Liver (tissue), 9 donors: Measurements from ENCODE around the gene TMIE. TPM values are rescaled to one million over a fixed set of nuclear protein-coding genes. Genes with fewer than 3 reads are reported as not detected.

Experiments used
- DNase-seq: peaks from one replicate; pipeline ENCODE4 v3.0.0-alpha.2; 2017; ENCODE audit warnings: low spot score
- H3K27ac ChIP-seq, 2 donors: one replicate each; pipeline ENCODE4 v1.7.0; 2013; ENCODE audit warnings: inconsistent platforms in 2 of 2, low read length in 2 of 2, control low read depth in 1 of 2, low read depth in 1 of 2, mild to moderate bottlenecking in 1 of 2
- H3K27me3 ChIP-seq, 4 donors: one replicate each; pipeline versions ENCODE4 v1.6.1 to v1.7.0; 2013; ENCODE audit warnings: low read length in 3 of 4, inconsistent platforms in 1 of 4, mild to moderate bottlenecking in 1 of 4, moderate library complexity in 1 of 4; ENCODE audit not compliant: control insufficient read depth in 4 of 4, insufficient read depth in 4 of 4
- H3K36me3 ChIP-seq, 4 donors: one replicate each; pipeline versions ENCODE4 v1.6.1 to v1.7.0; 2013; ENCODE audit warnings: low read length in 3 of 4, mild to moderate bottlenecking in 3 of 4, low read depth in 1 of 4, moderate library complexity in 1 of 4; ENCODE audit not compliant: control insufficient read depth in 4 of 4, insufficient read depth in 3 of 4
- H3K4me1 ChIP-seq, 4 donors: one replicate each; pipeline versions ENCODE4 v1.6.1 to v1.7.0; 2013; ENCODE audit warnings: low read length in 3 of 4, mild to moderate bottlenecking in 3 of 4, moderate library complexity in 1 of 4; ENCODE audit not compliant: control insufficient read depth in 4 of 4, insufficient read depth in 4 of 4
- H3K4me3 ChIP-seq, 3 donors: one replicate each; pipeline versions ENCODE4 v1.6.1 to v1.7.0; 2013; ENCODE audit warnings: low read length in 3 of 3, control low read depth in 1 of 3, low read depth in 1 of 3, mild to moderate bottlenecking in 1 of 3
- H3K9ac ChIP-seq, 2 donors: one replicate each; pipeline ENCODE4 v1.7.0; 2013; ENCODE audit warnings: low read length in 2 of 2, mild to moderate bottlenecking in 2 of 2, moderate library complexity in 2 of 2, control low read depth in 1 of 2, low read depth in 1 of 2
- H3K9me3 ChIP-seq, 4 donors: one replicate each; pipeline versions ENCODE4 v1.6.1 to v1.7.0; 2013; ENCODE audit warnings: low read length in 3 of 4; ENCODE audit not compliant: control insufficient read depth in 4 of 4
- ATF3 ChIP-seq: IDR thresholded peaks from 2 replicates; pipeline ENCODE4 v1.6.1; 2016; ENCODE audit warnings: antibody characterized with exemption
- CTCF ChIP-seq: fragments of 150-350 bp; IDR thresholded peaks from 2 replicates; pipeline ENCODE4 v1.5.1; 2017; ENCODE audit warnings: improper control_type of control experiment, low read depth, low read length; ENCODE audit not compliant: missing input control
- EGR1 ChIP-seq, 2 donors: IDR thresholded peaks; 2 replicates each; pipeline ENCODE4 v1.6.1; 2016 to 2018; ENCODE audit warnings: antibody characterized with exemption in 2 of 2, low read depth in 2 of 2
- FOXA1 ChIP-seq: IDR thresholded peaks from 2 replicates; pipeline ENCODE4 v1.6.1; 2016; ENCODE audit warnings: antibody characterized with exemption
- FOXA2 ChIP-seq: IDR thresholded peaks from 2 replicates; pipeline ENCODE4 v1.6.1; 2016; ENCODE audit warnings: antibody characterized with exemption
- GABPA ChIP-seq, 2 donors: IDR thresholded peaks in 1 of 2; conservative IDR thresholded peaks in 1 of 2; 2 replicates each; pipeline ENCODE4 v1.6.1; 2016; ENCODE audit warnings: antibody characterized with exemption in 2 of 2, mild to moderate bottlenecking in 1 of 2, moderate library complexity in 1 of 2
- HNF4A ChIP-seq, 2 donors: conservative IDR thresholded peaks; 2 replicates each; pipeline ENCODE4 v1.6.1; 2016; ENCODE audit warnings: antibody characterized with exemption in 2 of 2, mild to moderate bottlenecking in 2 of 2
- HNF4G ChIP-seq: IDR thresholded peaks from 2 replicates; pipeline ENCODE4 v1.6.1; 2016; ENCODE audit warnings: antibody characterized with exemption
- JUND ChIP-seq, 2 donors: IDR thresholded peaks; 2 replicates each; pipeline ENCODE4 v1.6.1; 2016; ENCODE audit warnings: antibody characterized with exemption in 2 of 2
- MAX ChIP-seq: IDR thresholded peaks from 2 replicates; pipeline ENCODE4 v1.6.1; 2016; ENCODE audit warnings: antibody characterized with exemption
- NR2F2 ChIP-seq: IDR thresholded peaks from 2 replicates; pipeline ENCODE4 v1.6.1; 2016; ENCODE audit warnings: antibody characterized with exemption
- RAD21 ChIP-seq, 2 donors: IDR thresholded peaks; 2 replicates each; pipeline ENCODE4 v1.6.1; 2016; ENCODE audit warnings: antibody characterized with exemption in 2 of 2, mild to moderate bottlenecking in 2 of 2
- RXRA ChIP-seq, 2 donors: IDR thresholded peaks; 2 replicates each; pipeline ENCODE4 v1.6.1; 2017 to 2018; ENCODE audit warnings: antibody characterized with exemption in 2 of 2, mild to moderate bottlenecking in 1 of 2
- SP1 ChIP-seq: IDR thresholded peaks from 2 replicates; pipeline ENCODE4 v1.6.1; 2018; ENCODE audit warnings: antibody characterized with exemption, mild to moderate bottlenecking
- TAF1 ChIP-seq: conservative IDR thresholded peaks from 2 replicates; pipeline ENCODE4 v1.6.1; 2016; ENCODE audit warnings: antibody characterized with exemption, mild to moderate bottlenecking
- YY1 ChIP-seq: IDR thresholded peaks from 2 replicates; pipeline ENCODE4 v1.6.1; 2016; ENCODE audit warnings: antibody characterized with exemption, mild to moderate bottlenecking
- ZBTB33 ChIP-seq: IDR thresholded peaks from 2 replicates; pipeline ENCODE4 v1.6.1; 2016; ENCODE audit warnings: antibody characterized with exemption
- WGBS: extraction: QIAGEN DNeasy Blood & Tissue Kit; methylation state at CpG from one replicate; pipeline ENCODE4 v1.1.7; 2013; 5-methylcytosine and 5-hydroxymethylcytosine counted together
- polyA plus RNA-seq, 2 donors: library from polyadenylated mRNA; stranded (reverse) in 1 of 2; unstranded in 1 of 2; fragments of 200-250 nt in 1 of 2; fragments of >200 nt in 1 of 2; fragmentation: Nextera tagmentation in 1 of 2; extraction: Ambion mirVana in 1 of 2; gene quantifications; one replicate each; pipeline versions ENCODE4 v1.2.1 to v1.2.3, GENCODE V29; 2013 to 2015
- total RNA-seq, 2 donors: library from RNA; depleted of rRNA; stranded (reverse); fragments of >200 nt; gene quantifications; one replicate each; pipeline ENCODE4 v1.2.3, GENCODE V29; 2014
- donor health status: healthy.
- donor health status: healthy.
- donor health status: healthy.
- donor health status: healthy.
- donor health status: healthy.

TMIE gene
- total and polyA plus RNA-seq, 4 donors: 0.13 to 0.26 (median 0.15) TPM

GRCh38 chr3:46709157-46709654 lies 8.0 kb downstream of the TMIE start (continued):
- TF ChIP-seq ZBTB33 (no peak), YY1 (no peak), EGR1 (IDR thresholded peaks at IDR 0.05; ENCODE audit: low read depth in 2 of 2) (no peak)

- Histone ChIP-seq H3K36me3 (no peaks in the 10 kb centered on the region), H3K4me1 (peaks cover 0 to 6% (median 3%) of the 10 kb centered on the region in 4 donors), H3K27ac (no peak overlapping the region), H3K27me3 (no peaks in the 10 kb centered on the region), H3K9me3 (no peaks in the 10 kb centered on the region), H3K4me3 (no peak overlapping the region), H3K9ac (no peak overlapping the region)
- WGBS: 89% methylated on average over 6 of the region's 6 CpGs
- no peak for TF ChIP-seq RAD21 (IDR thresholded peaks at IDR 0.05)
- no peak for TF ChIP-seq RXRA (IDR thresholded peaks at IDR 0.05)
- no peak for TF ChIP-seq GABPA (IDR thresholded peaks at IDR 0.05 in 1 of 2, conservative IDR thresholded peaks at IDR 0.05 in 1 of 2)
- no peak for TF ChIP-seq HNF4A (conservative IDR thresholded peaks at IDR 0.05)
- no peak for TF ChIP-seq SP1
- no peak for TF ChIP-seq FOXA2
- no peak for TF ChIP-seq YY1
- no peak for TF ChIP-seq ZBTB33
- TF ChIP-seq FOXA1: no peak
- TF ChIP-seq NR2F2: no peak
- no peak for TF ChIP-seq CTCF
- no peak for DNase-seq
Measured at GRCh38 chr3:46709721-46710120, 8.5 kb downstream of the TMIE start.

- WGBS: 92% methylated on average over 7 of the region's 7 CpGs
- no peak overlapping the region for H3K27ac ChIP-seq
- DNase-seq: no peak
- no peaks in the 10 kb centered on the region for H3K9me3 ChIP-seq
- H3K27me3 ChIP-seq: no peaks in the 10 kb centered on the region
- H3K9ac ChIP-seq: no peak overlapping the region
- no peaks in the 10 kb centered on the region for H3K36me3 ChIP-seq
- peaks cover 0 to 2% (median 1%) of the 10 kb centered on the region in 4 donors for H3K4me1 ChIP-seq
- no peak overlapping the region for H3K4me3 ChIP-seq
- TF ChIP-seq FOXA2 (no peak), EGR1 (IDR thresholded peaks at IDR 0.05; ENCODE audit: low read depth in 2 of 2) (no peak), HNF4G (no peak), HNF4A (conservative IDR thresholded peaks at IDR 0.05) (no peak), CTCF (no peak), ATF3 (no peak), RAD21 (IDR thresholded peaks at IDR 0.05) (no peak), GABPA (IDR thresholded peaks at IDR 0.05 in 1 of 2, conservative IDR thresholded peaks at IDR 0.05 in 1 of 2) (no peak), NR2F2 (no peak), YY1 (no peak), TAF1 (no peak), MAX (no peak), RXRA (IDR thresholded peaks at IDR 0.05) (no peak), ZBTB33 (no peak), SP1 (no peak), JUND (IDR thresholded peaks at IDR 0.05) (no peak)
Measured at GRCh38 chr3:46710229-46710628, 9.0 kb downstream of the TMIE start.
